GM21737 (cell line): Measurements from ENCODE around the gene NAB2.

Experiments used
- ATAC-seq: cut with Tn5 transposase; IDR thresholded peaks from one replicate; pipeline ENCODE4 v1.9.1; 2021; ENCODE audit warnings: mild to moderate bottlenecking, moderate library complexity; ENCODE audit not compliant: unreplicated experiment

Gene NAB2

DNA sequence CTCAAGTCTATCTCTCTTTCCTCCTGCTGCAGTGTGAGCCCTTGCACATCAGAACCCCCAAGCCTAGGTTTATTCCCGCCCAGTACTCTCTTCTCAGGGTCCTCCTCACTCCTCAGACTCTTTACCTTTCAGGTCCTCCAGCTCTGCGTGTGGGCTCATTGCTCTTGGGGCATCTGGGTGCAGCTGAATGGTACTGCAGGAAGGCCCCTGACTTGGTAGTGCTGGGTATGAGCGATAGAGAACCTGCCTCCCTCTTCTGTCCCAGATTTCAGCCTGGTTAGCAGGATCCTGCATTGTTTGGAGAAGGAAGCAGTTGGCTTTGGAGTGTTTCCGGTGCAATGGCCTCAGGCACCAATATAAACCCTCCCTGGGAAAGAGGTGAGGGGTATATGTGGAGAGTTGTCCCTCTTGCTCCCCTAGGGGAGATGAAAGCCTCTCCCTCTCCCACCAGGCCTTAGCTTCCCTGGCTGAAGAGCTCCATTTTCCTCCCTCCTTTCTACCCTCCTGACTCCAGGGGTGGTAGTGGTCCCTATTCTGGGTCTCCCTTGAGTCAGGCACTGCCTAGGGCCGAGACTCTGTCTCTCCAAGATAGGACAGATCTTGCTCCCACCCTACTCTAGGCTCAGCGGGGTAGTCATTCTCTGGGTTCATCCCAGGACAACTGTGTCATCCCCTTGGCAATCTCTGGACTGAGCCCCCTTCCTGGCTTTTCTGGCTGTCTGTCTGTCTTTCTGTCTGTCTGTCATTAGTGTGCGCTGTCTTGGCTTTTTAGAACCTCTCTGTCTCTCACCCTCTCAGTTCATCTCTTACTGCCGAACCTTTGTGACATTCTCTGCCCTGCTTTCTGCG lies 43.2 kb downstream of the NAB2 start:
- no peak for ATAC-seq

DNA sequence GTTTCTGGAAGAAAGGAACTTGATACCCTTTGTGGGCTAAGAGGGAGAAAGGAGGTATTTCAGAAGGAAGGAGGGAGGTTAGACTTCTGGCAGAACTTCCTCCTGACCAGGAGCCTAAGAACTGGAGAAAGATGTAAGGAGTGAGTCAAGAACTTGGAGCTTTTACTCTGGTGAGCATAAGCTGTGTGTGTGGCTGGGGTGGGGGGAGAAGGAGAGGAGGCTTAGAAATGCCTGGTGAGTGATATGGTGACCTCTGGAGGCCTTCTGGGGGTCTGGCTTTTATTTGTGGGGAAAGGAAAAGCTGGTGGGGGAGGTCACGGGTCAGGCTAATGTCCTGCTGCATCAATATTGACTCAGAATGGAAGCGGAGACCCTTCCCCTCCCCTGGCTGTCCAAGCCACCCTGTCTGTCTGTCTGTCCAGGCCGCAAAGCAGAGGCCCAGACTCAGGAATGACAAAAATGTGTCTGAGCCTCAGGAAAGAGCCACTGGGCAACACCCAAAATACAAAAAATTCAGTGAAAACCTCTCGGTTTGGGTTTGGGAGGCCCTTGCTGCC lies 44.2 kb downstream of the NAB2 start:
- ATAC-seq, result no peak

DNA sequence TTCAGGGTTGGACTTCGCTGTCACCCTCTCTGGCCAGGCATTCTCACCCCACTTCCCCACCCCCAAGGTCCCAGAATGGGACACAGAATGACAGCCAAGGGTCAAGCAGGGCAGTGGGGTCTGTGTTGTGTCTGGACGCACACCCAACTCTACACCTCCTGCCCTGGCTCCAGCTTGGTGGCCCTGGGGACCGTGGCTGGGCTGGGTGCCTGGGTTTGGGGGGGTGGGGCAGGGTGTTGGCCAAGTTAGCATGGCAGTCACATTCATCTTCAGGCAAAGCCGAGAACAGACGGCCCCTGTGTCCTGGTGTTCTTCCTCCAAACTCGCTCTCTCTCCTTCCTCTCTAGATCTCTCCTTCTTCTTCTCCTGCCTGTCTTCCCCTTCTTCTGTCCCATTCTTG lies 45.0 kb downstream of the NAB2 start:
- no peak for ATAC-seq

DNA sequence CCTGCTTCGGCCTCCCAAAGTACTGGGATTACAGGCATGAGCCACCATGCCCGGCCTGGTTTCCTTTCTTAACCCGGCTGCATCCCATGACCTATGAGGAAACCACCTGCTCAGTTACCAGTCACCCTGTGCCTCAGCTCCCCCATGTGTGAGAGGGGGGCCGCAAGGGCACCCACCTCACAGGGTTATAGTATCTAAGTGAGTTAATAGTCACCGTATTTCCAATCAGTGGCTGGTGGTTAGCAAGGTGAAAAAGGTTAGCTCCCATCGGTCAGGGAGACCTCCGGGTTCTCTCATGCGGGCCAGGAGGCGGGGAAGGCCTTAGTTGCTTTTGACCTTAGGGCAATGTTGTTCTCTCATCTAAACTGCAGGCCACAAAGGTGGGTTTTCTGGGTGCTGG lies 46.0 kb downstream of the NAB2 start:
- no peak for ATAC-seq

DNA sequence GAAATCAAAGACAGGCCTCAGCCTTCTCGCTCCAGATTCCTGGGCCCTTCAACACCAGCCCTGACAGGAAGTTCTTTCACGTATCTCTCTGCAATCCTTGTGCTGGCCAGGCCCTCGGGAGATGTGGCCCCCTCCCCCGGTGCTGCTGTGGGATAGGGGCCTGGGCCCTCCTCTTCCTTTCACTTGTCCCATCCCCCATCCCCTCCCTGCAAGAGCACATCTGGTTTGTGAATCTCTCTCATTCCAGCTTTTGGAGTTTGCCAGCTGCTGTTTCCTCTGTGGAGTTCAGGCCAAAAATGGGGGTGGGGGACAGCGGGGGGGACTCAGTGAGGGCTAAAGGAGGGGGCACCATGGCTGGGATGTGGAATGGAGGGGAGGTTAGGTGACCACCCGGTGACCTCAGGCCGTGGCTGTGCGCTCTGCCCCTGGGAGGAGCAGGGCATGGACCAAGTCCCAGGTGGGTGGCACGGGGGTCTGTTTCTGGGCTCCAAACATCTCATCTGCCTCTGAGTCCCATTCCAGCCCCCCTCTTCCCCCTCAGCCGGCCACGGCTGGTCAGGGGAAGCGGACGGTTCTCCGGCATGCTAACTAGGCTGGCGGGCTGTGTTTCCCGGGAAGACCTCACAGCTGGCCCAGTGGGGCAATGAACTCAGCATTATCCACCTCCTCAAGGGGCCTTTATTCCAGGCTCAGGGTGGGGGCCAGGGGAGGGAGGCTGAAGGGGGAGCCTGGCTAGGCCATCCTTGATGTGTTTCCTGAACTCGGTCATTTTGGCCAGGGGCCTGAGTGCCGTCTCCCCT lies 46.8 kb downstream of the NAB2 start:
- ATAC-seq, result no peak

DNA sequence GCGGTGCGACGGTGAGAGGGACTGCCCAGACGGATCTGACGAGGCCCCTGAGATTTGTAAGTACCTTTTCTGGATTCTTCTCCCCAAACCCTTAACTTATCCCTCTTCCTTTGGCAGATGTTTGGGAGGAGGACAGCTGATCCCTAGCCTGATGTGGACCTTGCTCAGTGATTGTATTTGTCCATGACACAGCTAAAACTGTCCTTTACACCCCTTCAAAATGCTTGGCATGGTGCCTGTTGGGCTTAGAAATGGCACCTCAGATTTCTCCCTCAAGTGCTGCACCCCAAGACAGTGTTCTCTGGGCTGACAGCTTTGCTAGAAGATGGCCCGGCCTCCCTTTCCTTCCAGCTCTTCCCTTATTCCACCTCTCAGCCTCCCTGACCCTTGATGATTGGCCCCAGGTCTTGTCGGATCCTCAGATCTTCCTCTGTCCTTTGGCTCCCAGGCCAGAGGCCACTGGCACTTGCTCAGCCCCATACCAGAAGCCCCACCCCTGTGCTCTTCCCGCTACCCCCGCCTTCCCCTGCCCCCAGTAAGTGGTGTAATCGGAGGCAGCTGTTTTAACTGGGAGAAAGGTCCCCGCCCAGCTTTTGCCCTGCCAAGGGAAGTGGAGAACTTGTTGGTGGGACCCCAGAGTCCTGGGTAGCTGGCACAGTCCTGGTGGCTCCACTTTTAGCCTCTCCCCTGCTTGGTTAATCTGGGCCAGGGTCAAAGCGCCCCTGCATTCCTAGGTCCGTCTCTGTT lies 49.8 kb downstream of the NAB2 start:
- ATAC-seq, result no peak

DNA sequence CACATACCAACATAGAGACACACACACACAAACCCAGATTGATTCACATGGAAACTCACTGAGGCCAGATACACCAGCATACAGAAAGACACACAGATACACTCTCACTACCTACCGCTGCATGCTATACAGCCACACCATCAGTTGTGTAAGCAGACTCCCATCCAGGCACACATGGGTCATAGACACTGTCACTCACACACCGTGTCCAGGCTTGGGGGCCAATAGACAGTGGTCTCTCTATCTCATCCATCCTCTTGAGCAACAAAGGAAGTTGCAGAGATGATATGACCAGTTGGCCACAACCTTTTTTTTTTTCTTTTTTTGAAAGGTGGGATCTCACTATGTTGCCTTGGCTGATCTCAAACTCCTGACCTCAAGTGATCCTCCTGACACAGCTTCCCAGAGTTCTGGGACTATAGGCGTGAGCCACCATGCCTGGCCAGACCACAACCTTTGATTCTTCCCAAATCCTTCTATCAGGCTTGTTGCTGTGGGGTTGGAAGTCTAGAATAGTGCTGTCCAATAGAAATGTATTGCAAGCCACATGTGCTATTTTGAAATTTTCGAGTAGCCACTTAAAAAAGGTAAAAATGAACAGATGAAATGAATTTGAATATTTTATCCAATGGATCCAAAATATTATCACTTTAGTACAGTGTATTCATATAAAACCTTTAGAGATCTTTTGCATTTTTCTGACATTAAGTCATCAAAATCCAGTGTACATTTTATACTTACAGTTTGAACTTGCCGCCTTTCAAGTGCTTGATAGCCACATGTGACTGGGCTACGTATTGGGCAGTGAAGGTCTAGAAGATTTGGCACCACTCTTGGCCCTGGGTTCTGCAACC lies 51.1 kb downstream of the NAB2 start:
- no peak for ATAC-seq

DNA sequence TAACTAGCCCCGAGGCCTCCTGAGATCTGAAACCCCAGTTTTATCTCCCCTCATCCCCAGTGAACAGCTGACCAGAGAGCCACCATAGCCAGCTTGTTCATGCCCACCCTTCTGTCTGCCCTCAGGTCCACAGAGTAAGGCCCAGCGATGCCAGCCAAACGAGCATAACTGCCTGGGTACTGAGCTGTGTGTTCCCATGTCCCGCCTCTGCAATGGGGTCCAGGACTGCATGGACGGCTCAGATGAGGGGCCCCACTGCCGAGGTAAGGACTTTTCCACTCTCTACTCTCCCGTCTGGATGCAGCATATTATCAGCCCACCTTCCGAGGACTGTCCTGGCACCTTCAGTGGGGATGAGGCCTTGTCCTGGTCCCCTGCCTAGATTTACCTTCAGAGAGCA lies 52.3 kb downstream of the NAB2 start:
- no peak for ATAC-seq

DNA sequence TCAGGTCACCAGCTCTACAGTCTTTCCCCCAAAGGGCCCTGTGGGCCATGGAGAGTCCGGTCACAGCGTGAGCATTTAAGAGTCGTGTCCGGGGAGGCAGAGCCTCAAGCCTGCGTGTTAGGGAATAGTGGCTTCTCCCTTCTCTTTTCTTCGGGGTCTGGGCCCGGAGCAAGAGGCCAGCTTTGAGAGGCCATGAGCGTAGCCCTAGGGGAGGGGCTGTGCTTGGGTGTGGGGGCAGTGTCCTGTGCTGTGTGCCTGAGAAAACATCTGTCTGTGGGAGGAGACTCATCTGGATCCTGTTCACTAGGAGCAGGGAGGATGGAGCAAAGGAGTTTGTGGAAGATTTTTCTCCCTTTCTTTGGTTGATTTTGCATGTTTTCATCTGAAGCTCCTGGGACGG lies 53.2 kb downstream of the NAB2 start:
- no peak for ATAC-seq

DNA sequence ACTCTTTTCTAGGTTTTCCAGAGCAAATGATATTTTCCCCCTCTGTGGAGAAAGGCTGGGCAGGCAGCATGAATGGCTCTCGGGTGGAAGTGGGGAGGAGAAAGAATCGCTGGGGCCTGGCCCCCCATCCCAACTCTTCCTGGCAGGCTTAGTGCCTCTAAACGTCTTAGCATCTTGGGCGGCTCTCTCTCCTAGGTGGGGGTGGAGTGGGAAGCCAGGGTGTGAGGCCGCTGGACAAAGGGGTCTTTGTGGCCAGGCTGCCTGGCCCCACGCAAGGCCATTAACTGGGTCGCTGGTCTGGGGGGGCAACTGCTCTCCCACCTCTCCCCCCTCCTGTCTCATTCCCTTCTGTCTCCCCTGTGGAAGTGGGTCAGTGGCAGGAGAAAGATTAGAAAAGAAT lies 53.8 kb downstream of the NAB2 start:
- ATAC-seq, result no peak

DNA sequence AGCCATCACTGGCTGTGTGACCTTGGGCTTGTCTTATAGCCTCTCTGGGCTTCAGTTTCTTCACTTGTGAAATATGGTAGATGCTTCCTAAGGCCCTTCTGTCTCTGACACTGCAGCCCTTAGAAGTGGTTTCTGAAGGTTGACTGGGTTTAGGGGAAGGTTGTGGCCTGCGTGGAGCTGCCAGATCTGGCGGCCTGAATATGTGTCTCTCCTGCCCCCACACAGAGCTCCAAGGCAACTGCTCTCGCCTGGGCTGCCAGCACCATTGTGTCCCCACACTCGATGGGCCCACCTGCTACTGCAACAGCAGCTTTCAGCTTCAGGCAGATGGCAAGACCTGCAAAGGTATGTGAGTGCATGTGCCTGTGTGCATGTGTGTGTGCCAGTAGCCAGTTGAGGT lies 54.5 kb downstream of the NAB2 start:
- ATAC-seq, result no peak
